ENCODE results near the gene ZNF205. TPM values are rescaled to one million over a fixed set of nuclear protein-coding genes. Genes with fewer than 3 reads are reported as not detected.
"Not testable (repeated sequence)": the region's sequence is repeated elsewhere in the genome, so short reads cannot be mapped to it uniquely, and the experiment has no call there.

Gene ZNF205
- 0.09 and 0.18 TPM in 2 replicates for total RNA-seq

- Mint-ChIP-seq H3K36me3 (ENCODE audit: low read depth) (no peaks in the 10 kb centered on the region), H3K27me3 (ENCODE audit: low read depth) (peaks cover 7% of the 10 kb centered on the region), H3K4me1 (ENCODE audit: low read depth) (peaks cover 5% of the 10 kb centered on the region), H3K27ac (no peak within 1 kb of the TSS), H3K9me3 (no peaks in the 10 kb centered on the region), H3K4me3 (ENCODE audit: low read depth) (no peak within 1 kb of the TSS)
- intact Hi-C loops (cut with micrococcal nuclease): no loop called here
- no peak for DNase-seq (ENCODE audit: low spot score)
Observed at GRCh38 chr16:3112058-3112880, at the start of gene ZNF205. ZNF205 (plus strand) TSS chr16:3112586; CDS start chr16:3113431, 845 bp downstream.

- peaks cover 43% of the 10 kb centered on the region for H3K36me3 Mint-ChIP-seq (ENCODE audit: low read depth)
- intact Hi-C loops (cut with micrococcal nuclease): no loop called here
- peak overlapping the region; percentile 73 for H3K4me3 Mint-ChIP-seq (ENCODE audit: low read depth)
- H3K27ac Mint-ChIP-seq: peak overlapping the region; percentile 63
- no peaks in the 10 kb centered on the region for H3K27me3 Mint-ChIP-seq (ENCODE audit: low read depth)
- H3K9me3 Mint-ChIP-seq: no peaks in the 10 kb centered on the region
- H3K4me1 Mint-ChIP-seq (ENCODE audit: low read depth): peaks cover 52% of the 10 kb centered on the region
- no peak for DNase-seq (ENCODE audit: low spot score)
Observed at GRCh38 chr16:3063625-3064386, 48.6 kb upstream of the ZNF205 start.

GRCh38 chr16:3065069-3065741, 47.2 kb upstream of the ZNF205 start, which contains the start of gene IL32:
IL32 (plus strand) TSS chr16:3065640; CDS start chr16:3065812, 172 bp downstream.
- H3K27ac Mint-ChIP-seq: peak within 1 kb of the TSS; percentile 99
- DNase-seq (ENCODE audit: low spot score): peak; percentile 63
- no peaks in the 10 kb centered on the region for H3K9me3 Mint-ChIP-seq
- peak within 1 kb of the TSS; percentile 99 for H3K4me3 Mint-ChIP-seq (ENCODE audit: low read depth)
- peaks cover 55% of the 10 kb centered on the region for H3K4me1 Mint-ChIP-seq (ENCODE audit: low read depth)
- intact Hi-C loops (cut with micrococcal nuclease): no loop called here
- peaks cover 50% of the 10 kb centered on the region for H3K36me3 Mint-ChIP-seq (ENCODE audit: low read depth)
- no peaks in the 10 kb centered on the region for H3K27me3 Mint-ChIP-seq (ENCODE audit: low read depth)

GRCh38 chr16:3065742-3066439, 46.5 kb upstream of the ZNF205 start:
- DNase-seq (ENCODE audit: low spot score): no peak
- H3K36me3 Mint-ChIP-seq (ENCODE audit: low read depth): peaks cover 52% of the 10 kb centered on the region
- H3K27ac Mint-ChIP-seq: peak overlapping the region; percentile 99
- H3K9me3 Mint-ChIP-seq: no peaks in the 10 kb centered on the region
- intact Hi-C loops (cut with micrococcal nuclease): no loop called here
- H3K4me1 Mint-ChIP-seq (ENCODE audit: low read depth): peaks cover 53% of the 10 kb centered on the region
- peak overlapping the region; percentile 99 for H3K4me3 Mint-ChIP-seq (ENCODE audit: low read depth)
- H3K27me3 Mint-ChIP-seq (ENCODE audit: low read depth): no peaks in the 10 kb centered on the region

GRCh38 chr16:3066440-3066748, 46.0 kb upstream of the ZNF205 start:
- intact Hi-C loops (cut with micrococcal nuclease): no loop called here
- Mint-ChIP-seq H3K4me3 (ENCODE audit: low read depth) (peak overlapping the region; percentile 99), H3K27me3 (ENCODE audit: low read depth) (no peaks in the 10 kb centered on the region), H3K27ac (peak overlapping the region; percentile 99), H3K36me3 (ENCODE audit: low read depth) (peaks cover 52% of the 10 kb centered on the region), H3K9me3 (no peaks in the 10 kb centered on the region), H3K4me1 (ENCODE audit: low read depth) (peaks cover 56% of the 10 kb centered on the region)
- no peak for DNase-seq (ENCODE audit: low spot score)

GRCh38 chr16:3068487-3068886, 43.9 kb upstream of the ZNF205 start:
- H3K36me3 Mint-ChIP-seq (ENCODE audit: low read depth): peaks cover 51% of the 10 kb centered on the region
- H3K4me3 Mint-ChIP-seq (ENCODE audit: low read depth): peak overlapping the region; percentile 99
- no peak for DNase-seq (ENCODE audit: low spot score)
- peak overlapping the region; percentile 96 for H3K27ac Mint-ChIP-seq
- H3K4me1 Mint-ChIP-seq (ENCODE audit: low read depth): peaks cover 58% of the 10 kb centered on the region
- no peaks in the 10 kb centered on the region for H3K9me3 Mint-ChIP-seq
- H3K27me3 Mint-ChIP-seq (ENCODE audit: low read depth): no peaks in the 10 kb centered on the region
- intact Hi-C loops (cut with micrococcal nuclease): no loop called here

GRCh38 chr16:3069146-3069545, 43.2 kb upstream of the ZNF205 start:
- H3K27me3 Mint-ChIP-seq (ENCODE audit: low read depth); H3K9me3 Mint-ChIP-seq; DNase-seq (ENCODE audit: low spot score); intact Hi-C loops (cut with micrococcal nuclease): not testable (repeated sequence)
- Mint-ChIP-seq H3K27ac (peak overlapping the region; percentile 79), H3K36me3 (ENCODE audit: low read depth) (peaks cover 48% of the 10 kb centered on the region), H3K4me1 (ENCODE audit: low read depth) (peaks cover 59% of the 10 kb centered on the region), H3K4me3 (ENCODE audit: low read depth) (peak overlapping the region; percentile 45)

GRCh38 chr16:3070608-3071111, 41.7 kb upstream of the ZNF205 start:
- DNase-seq (ENCODE audit: low spot score): no peak
- Mint-ChIP-seq H3K36me3 (ENCODE audit: low read depth) (peaks cover 47% of the 10 kb centered on the region), H3K27ac (peak overlapping the region; percentile 84), H3K9me3 (no peaks in the 10 kb centered on the region), H3K4me1 (ENCODE audit: low read depth) (peaks cover 65% of the 10 kb centered on the region), H3K27me3 (ENCODE audit: low read depth) (no peaks in the 10 kb centered on the region), H3K4me3 (ENCODE audit: low read depth) (no peak overlapping the region)
- intact Hi-C loops (cut with micrococcal nuclease): no loop called here

GRCh38 chr16:3071655-3072054, 40.7 kb upstream of the ZNF205 start:
- no peak overlapping the region for H3K4me3 Mint-ChIP-seq (ENCODE audit: low read depth)
- intact Hi-C loops (cut with micrococcal nuclease): no loop called here
- no peaks in the 10 kb centered on the region for H3K9me3 Mint-ChIP-seq
- H3K36me3 Mint-ChIP-seq (ENCODE audit: low read depth): peaks cover 39% of the 10 kb centered on the region
- peaks cover 71% of the 10 kb centered on the region for H3K4me1 Mint-ChIP-seq (ENCODE audit: low read depth)
- DNase-seq (ENCODE audit: low spot score): no peak
- no peaks in the 10 kb centered on the region for H3K27me3 Mint-ChIP-seq (ENCODE audit: low read depth)
- peak overlapping the region; percentile 84 for H3K27ac Mint-ChIP-seq

GRCh38 chr16:3072148-3072547, 40.2 kb upstream of the ZNF205 start:
- Mint-ChIP-seq H3K4me1 (ENCODE audit: low read depth) (peaks cover 74% of the 10 kb centered on the region), H3K36me3 (ENCODE audit: low read depth) (peaks cover 40% of the 10 kb centered on the region), H3K27ac (peak overlapping the region; percentile 84), H3K4me3 (ENCODE audit: low read depth) (peak overlapping the region; percentile 1)
- DNase-seq (ENCODE audit: low spot score); H3K27me3 Mint-ChIP-seq (ENCODE audit: low read depth); intact Hi-C loops (cut with micrococcal nuclease); H3K9me3 Mint-ChIP-seq: not testable (repeated sequence)

GRCh38 chr16:3072576-3073263, 39.7 kb upstream of the ZNF205 start:
- intact Hi-C loops (cut with micrococcal nuclease); H3K9me3 Mint-ChIP-seq; DNase-seq (ENCODE audit: low spot score); H3K4me3 Mint-ChIP-seq (ENCODE audit: low read depth); H3K27me3 Mint-ChIP-seq (ENCODE audit: low read depth): not testable (repeated sequence)
- Mint-ChIP-seq H3K27ac (peak overlapping the region; percentile 100), H3K4me1 (ENCODE audit: low read depth) (peaks cover 74% of the 10 kb centered on the region), H3K36me3 (ENCODE audit: low read depth) (peaks cover 39% of the 10 kb centered on the region)

- DNase-seq (ENCODE audit: low spot score): no peak
- H3K36me3 Mint-ChIP-seq (ENCODE audit: low read depth): peaks cover 39% of the 10 kb centered on the region
- peak overlapping the region; percentile 81 for H3K4me3 Mint-ChIP-seq (ENCODE audit: low read depth)
- peaks cover 8% of the 10 kb centered on the region for H3K9me3 Mint-ChIP-seq
- intact Hi-C loops (cut with micrococcal nuclease): no loop called here
- H3K27ac Mint-ChIP-seq: peak overlapping the region; percentile 100
- H3K27me3 Mint-ChIP-seq (ENCODE audit: low read depth): no peaks in the 10 kb centered on the region
- H3K4me1 Mint-ChIP-seq (ENCODE audit: low read depth): peaks cover 76% of the 10 kb centered on the region
Observed at GRCh38 chr16:3073448-3073847, 38.9 kb upstream of the ZNF205 start.
